GM12878 (cell line): ENCODE data around the gene TCIRG1. TPM values are rescaled to one million over a fixed set of nuclear protein-coding genes. Genes with fewer than 3 reads are reported as not detected.

Source experiments
- ASH2L ChIP-seq: fragments of 300-600, 200-600 bp; sonication (generic); IDR thresholded peaks from 2 replicates; pipeline ENCODE4 v1.6.1; 2017; ENCODE audit warnings: low read depth, mild to moderate bottlenecking, borderline replicate concordance
- ELK1 ChIP-seq: IDR thresholded peaks from 2 replicates; pipeline ENCODE4 v1.6.1; 2012; ENCODE audit warnings: low read depth, low read length, improper control_type of control experiment
- FOXK2 ChIP-seq: fragments of 450-650 bp; IDR thresholded peaks from 2 replicates; pipeline ENCODE4 v1.6.1; 2017; ENCODE audit warnings: mild to moderate bottlenecking, moderate library complexity
- HCFC1 ChIP-seq: fragments of 150-350 bp; IDR thresholded peaks from 2 replicates; pipeline ENCODE4 v1.6.1; 2014; ENCODE audit warnings: low read length
- IKZF1 ChIP-seq: fragments of 450-650 bp; conservative IDR thresholded peaks from 2 replicates; pipeline ENCODE4 v1.6.1; 2017; ENCODE audit warnings: antibody characterized with exemption, mild to moderate bottlenecking
- MEF2B ChIP-seq: fragments of 450-650 bp; IDR thresholded peaks from 2 replicates; pipeline ENCODE4 v1.6.1; 2018; ENCODE audit warnings: mild to moderate bottlenecking, moderate library complexity; ENCODE audit not compliant: partially characterized antibody, poor library complexity, severe bottlenecking
- NFYB ChIP-seq: IDR thresholded peaks from 2 replicates; pipeline ENCODE4 v1.6.1; 2011; ENCODE audit warnings: low read depth, mild to moderate bottlenecking, low read length, improper control_type of control experiment, moderate library complexity; ENCODE audit not compliant: insufficient read depth
- PAX8 ChIP-seq: fragments of 450-650 bp; IDR thresholded peaks from 2 replicates; pipeline ENCODE4 v1.6.1; 2017; ENCODE audit warnings: mild to moderate bottlenecking, moderate library complexity
- SIN3A ChIP-seq: IDR thresholded peaks from 2 replicates; pipeline ENCODE4 v1.6.1; 2012; ENCODE audit warnings: low read depth, low read length, improper control_type of control experiment
- SIX5 ChIP-seq: IDR thresholded peaks from 2 replicates; pipeline ENCODE4 v1.6.1; 2011; ENCODE audit warnings: mild to moderate bottlenecking, low read depth, low read length, moderate library complexity; ENCODE audit not compliant: severe bottlenecking
- SMARCA5 ChIP-seq: fragments of 450-650 bp; IDR thresholded peaks from 2 replicates; pipeline ENCODE4 v1.6.1; 2017; ENCODE audit warnings: mild to moderate bottlenecking
- SMC3 ChIP-seq: IDR thresholded peaks from 2 replicates; pipeline ENCODE4 v1.6.1; 2011; ENCODE audit warnings: low read length, improper control_type of control experiment, borderline replicate concordance
- SP1 ChIP-seq: IDR thresholded peaks from one replicate; pipeline ENCODE4 v1.6.1; 2011; ENCODE audit warnings: low read depth, low read length
- SPI1 ChIP-seq: IDR thresholded peaks from 2 replicates; pipeline ENCODE4 v1.6.1; 2011; ENCODE audit warnings: low read depth, mild to moderate bottlenecking, low read length, moderate library complexity, borderline replicate concordance; ENCODE audit not compliant: insufficient read depth
- SUPT20H ChIP-seq: IDR thresholded peaks from 2 replicates; pipeline ENCODE4 v1.6.1; 2011; ENCODE audit warnings: low read depth, mild to moderate bottlenecking, low read length, moderate library complexity, borderline replicate concordance; ENCODE audit not compliant: control insufficient read depth
- TAF1 ChIP-seq: IDR thresholded peaks from 2 replicates; pipeline ENCODE4 v1.6.1; 2011; ENCODE audit warnings: mild to moderate bottlenecking, low read depth, low read length, borderline replicate concordance
- WRNIP1 ChIP-seq: IDR thresholded peaks from 2 replicates; pipeline ENCODE4 v1.6.1; 2011; ENCODE audit warnings: low read depth, low read length, improper control_type of control experiment, borderline replicate concordance
- YBX1 ChIP-seq: fragments of 450-650 bp; IDR thresholded peaks from 2 replicates; pipeline ENCODE4 v1.6.1; 2016; ENCODE audit warnings: antibody characterized with exemption
- ZNF384 ChIP-seq: IDR thresholded peaks from 2 replicates; pipeline ENCODE4 v1.6.1; 2012; ENCODE audit warnings: low read depth, mild to moderate bottlenecking, low read length, improper control_type of control experiment, borderline replicate concordance
- ZSCAN29 ChIP-seq: fragments of 450-650 bp; IDR thresholded peaks from 2 replicates; pipeline ENCODE4 v1.6.1; 2017; ENCODE audit warnings: mild to moderate bottlenecking, moderate library complexity
- ZZZ3 ChIP-seq: IDR thresholded peaks from 2 replicates; pipeline ENCODE4 v1.6.1; 2011; ENCODE audit warnings: low read depth; ENCODE audit not compliant: control insufficient read depth, insufficient read length
- polyA plus RNA-seq, 11 experiments: library from polyadenylated mRNA; depleted of rRNA in 4 of 11; unstranded in 6 of 11; stranded (reverse) in 5 of 11; fragments of >200 nt; fragmentation: Nextera tagmentation in 4 of 11; fragmentation: Illumina TruSeq in 1 of 11; extraction: Ambion mirVana in 4 of 11; extraction: Trizol in 1 of 11; gene quantifications; 1 replicate in 1 of 11; 2 replicates in 10 of 11; pipeline versions ENCODE4 v1.2.1 to v1.2.3, GENCODE V29; 2011 to 2016; ENCODE audit warnings: inconsistent platforms in 2 of 11, missing spikeins in 2 of 11, low read depth in 1 of 11
- total RNA-seq, 4 experiments: library from RNA; depleted of rRNA in 3 of 4; stranded (reverse); fragments of >200 nt in 3 of 4; fragmentation: Illumina TruSeq in 1 of 4; extraction: Trizol in 1 of 4; gene quantifications; 2 replicates each; pipeline versions ENCODE4 v1.2.1 to v1.2.3, GENCODE V29; 2013 to 2021
- TF ChIP-seq, protein P1 (sequence below): fragments of 450-650 bp; IDR thresholded peaks from 2 replicates; pipeline ENCODE4 v1.6.1; 2018; ENCODE audit warnings: mild to moderate bottlenecking, low read depth, moderate library complexity; ENCODE audit not compliant: partially characterized antibody
- TF ChIP-seq, protein P2 (sequence below): fragments of 450-650 bp; IDR thresholded peaks from 2 replicates; pipeline ENCODE4 v1.6.1; 2016; ENCODE audit warnings: mild to moderate bottlenecking, moderate library complexity, borderline replicate concordance

TCIRG1 gene
- total and polyA plus RNA-seq, 10 of the 15 experiments (the other 5 are each of a cell fraction or from before 2014, with no cell fraction given): 0.76 to 218 (median 87.4) TPM

GRCh38 chr11:68030318-68031143 is 8.3 kb upstream of the TCIRG1 start, which contains the start of gene NDUFS8 (continued):
- TF ChIP-seq, protein P1, sequence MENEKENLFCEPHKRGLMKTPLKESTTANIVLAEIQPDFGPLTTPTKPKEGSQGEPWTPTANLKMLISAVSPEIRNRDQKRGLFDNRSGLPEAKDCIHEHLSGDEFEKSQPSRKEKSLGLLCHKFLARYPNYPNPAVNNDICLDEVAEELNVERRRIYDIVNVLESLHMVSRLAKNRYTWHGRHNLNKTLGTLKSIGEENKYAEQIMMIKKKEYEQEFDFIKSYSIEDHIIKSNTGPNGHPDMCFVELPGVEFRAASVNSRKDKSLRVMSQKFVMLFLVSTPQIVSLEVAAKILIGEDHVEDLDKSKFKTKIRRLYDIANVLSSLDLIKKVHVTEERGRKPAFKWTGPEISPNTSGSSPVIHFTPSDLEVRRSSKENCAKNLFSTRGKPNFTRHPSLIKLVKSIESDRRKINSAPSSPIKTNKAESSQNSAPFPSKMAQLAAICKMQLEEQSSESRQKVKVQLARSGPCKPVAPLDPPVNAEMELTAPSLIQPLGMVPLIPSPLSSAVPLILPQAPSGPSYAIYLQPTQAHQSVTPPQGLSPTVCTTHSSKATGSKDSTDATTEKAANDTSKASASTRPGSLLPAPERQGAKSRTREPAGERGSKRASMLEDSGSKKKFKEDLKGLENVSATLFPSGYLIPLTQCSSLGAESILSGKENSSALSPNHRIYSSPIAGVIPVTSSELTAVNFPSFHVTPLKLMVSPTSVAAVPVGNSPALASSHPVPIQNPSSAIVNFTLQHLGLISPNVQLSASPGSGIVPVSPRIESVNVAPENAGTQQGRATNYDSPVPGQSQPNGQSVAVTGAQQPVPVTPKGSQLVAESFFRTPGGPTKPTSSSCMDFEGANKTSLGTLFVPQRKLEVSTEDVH: no peak
- peak; percentile 66 for TF ChIP-seq SIN3A
- no peak for TF ChIP-seq ELK1
- TF ChIP-seq ZNF384: no peak
- TF ChIP-seq SMARCA5: no peak
- TF ChIP-seq SP1: peak; percentile 94
- no peak for TF ChIP-seq SUPT20H
- no peak for TF ChIP-seq MEF2B
- TF ChIP-seq, protein P2, sequence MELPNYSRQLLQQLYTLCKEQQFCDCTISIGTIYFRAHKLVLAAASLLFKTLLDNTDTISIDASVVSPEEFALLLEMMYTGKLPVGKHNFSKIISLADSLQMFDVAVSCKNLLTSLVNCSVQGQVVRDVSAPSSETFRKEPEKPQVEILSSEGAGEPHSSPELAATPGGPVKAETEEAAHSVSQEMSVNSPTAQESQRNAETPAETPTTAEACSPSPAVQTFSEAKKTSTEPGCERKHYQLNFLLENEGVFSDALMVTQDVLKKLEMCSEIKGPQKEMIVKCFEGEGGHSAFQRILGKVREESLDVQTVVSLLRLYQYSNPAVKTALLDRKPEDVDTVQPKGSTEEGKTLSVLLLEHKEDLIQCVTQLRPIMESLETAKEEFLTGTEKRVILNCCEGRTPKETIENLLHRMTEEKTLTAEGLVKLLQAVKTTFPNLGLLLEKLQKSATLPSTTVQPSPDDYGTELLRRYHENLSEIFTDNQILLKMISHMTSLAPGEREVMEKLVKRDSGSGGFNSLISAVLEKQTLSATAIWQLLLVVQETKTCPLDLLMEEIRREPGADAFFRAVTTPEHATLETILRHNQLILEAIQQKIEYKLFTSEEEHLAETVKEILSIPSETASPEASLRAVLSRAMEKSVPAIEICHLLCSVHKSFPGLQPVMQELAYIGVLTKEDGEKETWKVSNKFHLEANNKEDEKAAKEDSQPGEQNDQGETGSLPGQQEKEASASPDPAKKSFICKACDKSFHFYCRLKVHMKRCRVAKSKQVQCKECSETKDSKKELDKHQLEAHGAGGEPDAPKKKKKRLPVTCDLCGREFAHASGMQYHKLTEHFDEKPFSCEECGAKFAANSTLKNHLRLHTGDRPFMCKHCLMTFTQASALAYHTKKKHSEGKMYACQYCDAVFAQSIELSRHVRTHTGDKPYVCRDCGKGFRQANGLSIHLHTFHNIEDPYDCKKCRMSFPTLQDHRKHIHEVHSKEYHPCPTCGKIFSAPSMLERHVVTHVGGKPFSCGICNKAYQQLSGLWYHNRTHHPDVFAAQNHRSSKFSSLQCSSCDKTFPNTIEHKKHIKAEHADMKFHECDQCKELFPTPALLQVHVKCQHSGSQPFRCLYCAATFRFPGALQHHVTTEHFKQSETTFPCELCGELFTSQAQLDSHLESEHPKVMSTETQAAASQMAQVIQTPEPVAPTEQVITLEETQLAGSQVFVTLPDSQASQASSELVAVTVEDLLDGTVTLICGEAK: peak; percentile 86
- TF ChIP-seq YBX1: no peak
- 0 out of 2 replicates have a peak, but pooled peaks have one; percentile 42 for TF ChIP-seq TAF1
- TF ChIP-seq WRNIP1: no peak
- no peak; the same call in 1 of the 2 replicates for TF ChIP-seq FOXK2
- no peak for TF ChIP-seq SMC3
- TF ChIP-seq HCFC1: peak; percentile 16
- no peak for TF ChIP-seq ASH2L
- peak; percentile 28 for TF ChIP-seq SIX5
- TF ChIP-seq NFYB: peak; percentile 84
- TF ChIP-seq ZSCAN29: no peak
- no peak for TF ChIP-seq ZZZ3
- no peak for TF ChIP-seq PAX8
- peak; percentile 54; the same call in 1 of the 2 replicates for TF ChIP-seq SPI1
- TF ChIP-seq IKZF1: peak; percentile 63
